CD4-positive, alpha-beta T cell treated with Interferon gamma for 1 hour (primary cell): ENCODE data around the gene SLC2A3.
"Not testable (repeated sequence)": the region's sequence is repeated elsewhere in the genome, so short reads cannot be mapped to it uniquely, and the experiment has no call there.

Experiments
- DNase-seq: peaks from one replicate; pipeline ENCODE4 v3.0.0-alpha.2; 2020

SLC2A3 gene

DNA sequence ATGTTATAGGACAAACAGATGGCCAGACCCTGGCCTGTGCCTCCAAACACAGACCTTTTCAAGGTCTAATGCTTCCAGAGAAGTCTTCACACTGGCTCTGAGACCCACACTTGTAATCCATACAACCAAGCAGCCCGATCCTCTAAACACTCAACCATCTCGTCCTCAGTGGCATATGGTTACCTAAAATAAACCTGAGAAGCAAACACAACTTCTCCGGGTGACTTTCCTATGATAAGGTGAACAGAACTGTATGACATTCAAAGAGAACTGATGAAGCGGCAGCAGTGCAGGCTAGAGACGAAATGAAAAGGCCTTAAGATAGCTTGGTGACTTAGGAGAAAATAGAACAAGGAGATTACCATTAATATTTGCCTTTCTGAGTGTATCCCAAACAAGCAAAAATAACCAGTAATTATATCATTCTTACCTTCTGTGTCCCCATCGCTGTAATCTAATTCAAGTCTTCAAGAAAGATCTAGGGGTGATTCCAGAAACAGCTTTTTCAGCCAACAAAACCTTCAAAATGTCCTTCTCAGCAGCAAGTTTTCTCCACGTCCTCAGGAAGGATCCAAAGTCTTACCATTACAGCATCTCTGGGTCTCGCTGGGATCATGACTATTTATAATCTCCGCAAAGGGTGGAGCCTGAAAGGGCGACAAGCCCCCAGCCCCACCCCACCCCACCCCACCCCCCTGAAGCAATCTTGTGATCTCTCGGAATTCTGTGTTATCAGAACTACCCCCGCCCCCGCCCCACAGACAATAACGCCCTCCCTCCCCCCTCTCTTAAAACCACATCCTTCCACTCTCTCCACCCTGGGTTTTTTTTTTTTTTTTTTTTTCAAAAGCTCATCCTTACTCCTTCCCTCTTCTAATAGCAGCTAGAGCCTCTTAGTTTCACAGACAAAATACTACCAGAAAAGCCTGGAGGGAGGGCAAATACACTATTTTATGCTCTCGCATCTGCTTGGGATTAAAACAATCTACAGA lies at the start of gene SLC2A3:
Gene SLC2A3 (minus strand): TSS at position 598 of the 992 bp plus-strand sequence. CDS start 153 bp downstream, at position 445.
- peak; percentile 90 for DNase-seq

GRCh38 chr12:7984900-7985299 lies 48.9 kb upstream of the SLC2A3 start:
- DNase-seq: no peak

- DNase-seq: not testable (repeated sequence)
Observed at GRCh38 chr12:7983460-7983859, 47.5 kb upstream of the SLC2A3 start.

- DNase-seq: not testable (repeated sequence)
Observed at GRCh38 chr12:7983019-7983418, 47.0 kb upstream of the SLC2A3 start.

GRCh38 chr12:7982332-7982735 lies 46.3 kb upstream of the SLC2A3 start:
- not testable (repeated sequence) for DNase-seq

DNA sequence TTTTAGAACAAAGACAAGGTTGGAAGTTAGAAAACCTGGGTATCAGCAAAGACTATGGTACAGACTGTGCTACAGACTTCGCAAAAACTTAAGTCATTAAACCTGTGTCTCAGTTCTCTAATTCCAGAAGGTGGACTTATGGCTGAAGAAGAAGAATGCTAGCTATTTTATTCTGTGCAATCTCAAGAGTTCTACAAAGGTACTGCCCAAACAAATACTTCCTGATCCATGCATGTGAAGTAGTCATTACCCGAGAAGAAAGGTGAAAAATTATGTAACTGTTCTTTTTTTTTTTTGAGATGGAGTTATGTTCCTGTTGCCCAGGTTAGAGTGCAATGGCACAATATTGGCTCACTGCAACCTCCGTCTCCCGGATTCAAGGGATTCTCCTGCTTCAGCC lies 45.5 kb upstream of the SLC2A3 start:
- DNase-seq: no peak

DNA sequence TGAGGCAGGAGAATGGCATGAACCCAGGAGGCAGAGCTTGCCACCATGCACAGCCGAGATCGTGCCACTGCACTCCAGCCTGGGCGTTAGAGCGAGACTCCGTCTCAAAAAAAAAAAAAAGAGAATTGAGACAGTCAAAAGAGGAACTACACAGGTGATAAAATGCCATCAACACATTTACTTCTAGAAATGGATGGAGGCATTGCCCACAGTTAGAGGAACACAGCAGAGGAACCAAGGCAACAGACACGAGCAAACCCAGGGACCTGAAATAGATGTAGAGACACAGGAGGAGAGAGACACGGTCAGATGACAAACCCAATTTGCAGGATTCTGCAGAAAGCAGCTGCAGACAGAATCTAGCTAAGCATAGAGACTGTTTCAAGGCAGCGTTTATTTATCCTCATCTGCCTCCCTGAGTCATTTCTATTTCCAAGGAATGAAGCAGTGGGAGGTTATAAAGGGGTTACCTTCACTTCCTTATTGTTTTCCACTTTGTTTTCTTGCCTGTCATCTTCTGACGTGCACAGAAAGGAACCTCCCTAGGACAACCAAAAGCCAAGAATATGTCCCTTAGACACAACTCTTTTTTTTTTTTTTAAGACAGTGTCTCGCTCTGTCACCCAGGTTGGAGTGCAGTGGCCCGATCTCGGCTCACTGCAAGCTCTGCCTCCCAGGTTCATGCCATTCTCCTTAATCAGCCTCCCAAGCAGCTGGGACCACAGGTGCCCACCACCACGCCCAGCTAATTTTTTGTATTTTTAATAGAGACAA lies 41.6 kb upstream of the SLC2A3 start:
- DNase-seq: peak; percentile 54

GRCh38 chr12:7973457-7973825 lies 37.5 kb upstream of the SLC2A3 start:
- DNase-seq: no peak

DNA sequence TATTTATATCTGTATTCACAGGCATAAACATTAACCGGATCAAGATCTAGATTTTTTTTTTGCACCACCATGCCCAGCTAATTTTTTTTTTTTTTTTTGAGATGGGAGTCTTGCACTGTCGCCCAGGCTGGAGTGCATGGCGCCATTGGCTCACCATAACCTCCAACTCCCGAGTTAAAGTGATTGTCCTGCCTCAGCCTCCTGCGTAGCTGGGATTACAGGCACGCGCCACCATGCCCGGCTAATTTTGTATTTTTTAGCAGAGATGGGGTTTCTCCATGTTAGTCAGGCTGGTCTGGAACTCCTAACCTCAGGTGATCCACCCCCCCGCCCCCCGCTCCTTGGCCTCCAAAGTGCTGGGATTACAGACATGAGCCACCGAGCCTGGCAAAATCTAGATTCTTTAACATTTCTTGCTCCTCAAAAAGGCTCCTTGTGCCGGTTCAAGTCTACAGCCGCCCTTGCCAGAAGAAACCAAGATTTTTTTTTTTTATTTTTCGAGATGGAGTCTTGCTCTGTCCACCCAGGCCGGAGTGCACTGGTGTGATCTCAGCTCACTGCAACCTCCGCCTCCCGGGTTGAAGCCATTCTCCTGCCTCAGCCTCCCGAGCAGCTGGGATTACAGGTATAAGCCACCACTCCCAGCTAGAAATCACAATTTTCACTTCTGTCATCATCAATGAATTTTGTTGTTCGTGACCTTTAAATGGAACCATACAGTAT lies 36.9 kb upstream of the SLC2A3 start:
- DNase-seq: no peak

DNA sequence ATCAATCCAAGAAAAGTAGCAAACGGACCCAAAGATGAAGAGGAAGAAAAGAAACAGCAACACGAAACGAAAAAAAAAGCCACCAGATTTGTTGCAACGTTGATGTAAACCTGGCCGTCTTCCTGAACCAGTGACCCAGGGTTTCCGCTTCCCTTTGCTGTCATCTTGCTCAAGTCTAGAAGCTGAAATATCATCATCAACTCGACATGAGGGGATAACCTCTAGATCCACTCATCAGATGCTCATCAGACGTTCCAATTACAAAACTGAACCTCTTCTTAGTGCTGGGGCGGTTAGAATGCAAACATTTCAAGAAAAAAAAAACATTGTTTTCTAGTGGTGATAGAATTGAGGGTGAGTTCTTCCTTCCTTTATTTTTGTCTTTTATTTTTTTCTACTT lies 36.3 kb upstream of the SLC2A3 start:
- not testable (repeated sequence) for DNase-seq

GRCh38 chr12:7971765-7972164 lies 35.8 kb upstream of the SLC2A3 start:
- not testable (repeated sequence) for DNase-seq

- peak; percentile 83 for DNase-seq
Observed at GRCh38 chr12:7970475-7971252, 34.7 kb upstream of the SLC2A3 start.

- DNase-seq: peak; percentile 53
Observed at GRCh38 chr12:7966563-7966962, 30.6 kb upstream of the SLC2A3 start.

DNA sequence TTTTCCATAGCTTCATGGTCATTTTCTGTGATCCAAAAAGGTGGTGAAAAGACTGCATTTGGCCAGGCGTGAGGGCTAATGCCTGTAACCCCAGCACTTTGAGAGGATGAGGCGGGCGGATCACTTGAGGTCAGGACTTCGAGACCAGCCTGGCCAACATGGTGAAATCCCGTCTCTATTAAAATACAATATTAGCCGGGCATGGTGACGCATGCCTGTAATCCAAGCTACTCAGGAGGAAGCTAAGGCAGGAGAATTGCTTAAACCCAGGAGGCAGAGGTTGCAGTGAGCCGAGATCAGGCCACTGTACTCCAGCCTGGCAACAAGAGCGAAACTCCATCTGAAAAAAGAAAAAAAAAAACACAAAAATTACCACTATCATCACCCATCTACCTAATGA lies 28.7 kb upstream of the SLC2A3 start:
- not testable (repeated sequence) for DNase-seq

DNA sequence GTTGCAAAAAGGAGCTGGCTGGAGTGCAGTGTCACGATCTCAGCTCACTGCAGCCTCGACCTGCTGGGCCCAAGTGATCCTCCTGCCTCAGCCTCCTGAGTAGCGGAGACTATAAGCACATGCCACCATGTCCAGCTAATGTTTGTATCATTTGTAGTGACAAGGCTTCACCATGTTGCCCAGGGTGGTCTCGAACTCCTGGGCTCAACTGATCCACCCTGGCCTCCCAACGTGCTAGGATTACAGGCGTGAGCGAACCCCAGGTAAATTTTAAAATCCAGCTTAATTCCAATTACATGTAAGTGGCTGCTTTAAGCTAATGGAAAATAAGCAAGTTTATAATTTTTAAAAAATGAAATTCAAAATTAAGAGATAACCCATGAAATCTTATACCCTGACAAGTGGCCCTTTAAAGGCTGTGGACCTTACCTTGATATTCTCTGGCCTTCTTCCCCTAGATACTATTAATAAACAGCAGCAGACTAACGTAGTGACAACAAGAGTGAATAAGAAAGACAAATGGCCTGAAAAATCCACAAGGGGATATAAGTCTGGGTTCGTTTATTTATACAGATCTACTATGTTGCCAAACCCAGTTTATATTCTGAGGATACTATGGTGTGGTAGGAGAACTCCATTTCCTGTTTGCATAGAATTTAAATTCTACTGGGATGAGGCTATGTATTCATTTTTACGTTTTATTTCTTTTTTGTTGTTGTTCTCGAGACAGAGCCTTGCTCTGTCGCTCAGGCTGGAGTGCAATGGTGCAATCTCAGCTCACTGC lies 25.6 kb upstream of the SLC2A3 start:
- DNase-seq: no peak

DNA sequence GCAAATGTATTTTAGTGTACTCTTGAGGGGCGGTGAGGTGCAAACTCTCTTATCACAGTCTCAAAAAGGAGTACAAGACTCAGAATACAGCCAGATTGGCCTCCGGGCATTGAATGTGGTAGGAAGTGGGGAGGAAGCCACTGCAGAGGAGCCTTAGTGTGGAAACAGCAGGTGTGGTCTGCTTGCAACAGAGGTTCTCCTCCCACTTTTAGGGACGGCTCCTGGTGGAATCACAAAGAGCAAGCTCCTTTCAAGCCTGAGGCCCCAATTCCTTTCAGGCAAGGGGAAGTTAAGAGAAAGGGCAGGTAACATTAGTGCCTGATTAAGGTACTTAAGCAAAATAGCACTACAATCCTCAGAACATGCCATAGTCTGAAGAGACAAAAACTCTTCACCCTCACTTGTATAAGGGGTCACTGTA lies 23.7 kb upstream of the SLC2A3 start:
- DNase-seq: peak; percentile 31

DNA sequence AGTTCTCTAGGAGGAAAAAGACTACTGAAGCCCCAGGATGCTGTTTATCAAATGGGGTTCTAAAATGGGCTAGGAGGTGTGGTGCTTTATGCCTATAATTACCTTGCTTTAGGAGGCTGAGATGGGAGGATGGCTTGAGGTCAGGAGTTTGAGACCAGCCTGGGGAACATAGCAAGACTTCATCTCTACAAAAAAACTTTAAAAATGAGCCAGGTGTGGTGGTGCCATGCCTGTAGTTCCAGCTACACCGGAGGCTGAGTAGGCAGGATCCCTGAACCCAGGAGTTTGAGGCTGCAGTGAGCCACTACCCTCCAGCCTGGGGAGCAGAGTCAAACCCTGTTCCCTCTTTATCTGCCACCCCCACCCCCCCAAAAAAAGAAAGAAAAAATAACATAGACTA lies 23.3 kb upstream of the SLC2A3 start:
- DNase-seq: no peak

GRCh38 chr12:7954877-7955276 lies 18.9 kb upstream of the SLC2A3 start:
- not testable (repeated sequence) for DNase-seq

GRCh38 chr12:7954418-7954817 lies 18.4 kb upstream of the SLC2A3 start:
- not testable (repeated sequence) for DNase-seq

- DNase-seq: not testable (repeated sequence)
Observed at GRCh38 chr12:7953912-7954311, 17.9 kb upstream of the SLC2A3 start.

DNA sequence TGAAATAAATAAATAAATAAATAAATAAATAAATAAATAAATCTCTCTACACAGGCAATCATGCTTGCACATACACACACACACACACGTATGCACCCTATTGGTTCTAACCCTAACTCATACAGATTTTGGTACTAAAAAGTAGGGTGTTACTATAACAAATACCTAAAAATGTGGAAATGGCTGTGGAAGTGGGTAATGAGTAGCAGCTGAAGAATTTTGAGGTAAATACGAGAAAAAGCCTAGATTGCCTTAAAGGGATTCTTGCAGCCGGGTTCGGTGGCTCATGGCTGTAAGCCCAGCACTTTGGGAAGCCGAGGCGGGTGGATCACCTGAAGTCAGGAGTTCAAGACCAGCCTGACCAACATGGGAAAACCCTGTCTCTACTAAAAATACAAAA lies 15.7 kb upstream of the SLC2A3 start:
- DNase-seq: no peak
